ENCODE data around the gene ERF.

ERF gene

DNA sequence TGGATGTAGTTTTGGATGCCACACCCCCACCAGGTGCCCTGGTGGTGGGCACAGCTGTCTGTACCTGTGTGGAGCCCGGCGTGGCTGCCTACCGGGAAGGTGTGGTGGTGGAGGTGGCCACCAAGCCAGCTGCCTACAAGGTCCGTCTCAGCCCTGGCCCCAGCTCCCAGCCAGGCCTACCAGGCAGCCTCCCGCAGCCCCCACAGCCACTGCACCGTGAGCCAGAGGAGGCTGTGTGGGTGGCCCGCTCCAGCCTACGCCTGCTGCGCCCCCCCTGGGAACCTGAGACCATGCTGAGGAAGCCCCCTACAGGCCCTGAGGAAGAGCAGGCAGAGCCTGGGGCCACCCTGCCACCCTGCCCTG, 17.6 kb upstream of the ERF start:
- no peak for TF ChIP-seq POLR2A (IDR thresholded peaks at IDR 0.05; ENCODE audit: extremely low read depth, insufficient read length)
- TF ChIP-seq MYC (IDR thresholded peaks at IDR 0.05; ENCODE audit: low read depth, low read length), result no peak
- TF ChIP-seq MAX (IDR thresholded peaks at IDR 0.05; ENCODE audit: low read depth, low read length), result no peak
- TF ChIP-seq CTCF (IDR thresholded peaks at IDR 0.05; ENCODE audit: low read depth, low read length), result no peak
- DNase-seq (ENCODE audit: low read depth), result no peak
- H3K4me3 ChIP-seq (ENCODE audit: low read depth, low read length), result no peak overlapping the region

DNA sequence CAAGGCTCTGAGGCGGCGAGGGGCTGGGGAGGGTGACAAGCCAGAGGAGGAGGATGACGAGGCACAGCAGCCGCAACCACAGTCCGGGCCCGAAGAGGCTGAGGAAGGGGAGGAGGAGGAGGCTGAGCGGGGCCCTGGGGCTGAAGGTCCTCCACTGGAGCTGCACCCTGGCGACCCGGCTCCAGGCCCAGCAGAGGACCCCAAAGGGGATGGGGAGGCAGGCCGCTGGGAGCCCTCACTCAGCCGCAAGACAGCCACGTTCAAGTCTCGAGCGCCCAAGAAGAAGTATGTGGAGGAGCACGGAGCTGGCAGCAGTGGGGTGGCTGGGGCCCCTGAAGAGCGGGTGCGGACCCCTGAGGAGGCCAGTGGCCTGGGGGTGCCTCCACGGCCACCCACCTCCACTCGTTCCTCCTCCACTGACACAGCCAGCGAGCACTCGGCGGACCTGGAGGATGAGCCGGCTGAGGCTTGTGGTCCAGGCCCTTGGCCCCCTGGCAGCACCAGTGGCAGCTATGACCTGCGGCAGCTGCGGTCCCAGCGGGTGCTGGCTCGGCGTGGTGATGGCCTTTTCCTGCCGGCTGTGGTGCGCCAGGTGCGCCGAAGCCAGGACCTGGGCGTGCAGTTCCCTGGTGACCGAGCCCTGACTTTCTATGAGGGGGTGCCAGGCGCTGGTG, 17.1 kb upstream of the ERF start:
- DNase-seq (ENCODE audit: low read depth), result no peak
- TF ChIP-seq MAX (IDR thresholded peaks at IDR 0.05; ENCODE audit: low read depth, low read length) (no peak), POLR2A (IDR thresholded peaks at IDR 0.05; ENCODE audit: extremely low read depth, insufficient read length) (no peak), CTCF (IDR thresholded peaks at IDR 0.05; ENCODE audit: low read depth, low read length) (no peak), MYC (IDR thresholded peaks at IDR 0.05; ENCODE audit: low read depth, low read length) (no peak)

DNA sequence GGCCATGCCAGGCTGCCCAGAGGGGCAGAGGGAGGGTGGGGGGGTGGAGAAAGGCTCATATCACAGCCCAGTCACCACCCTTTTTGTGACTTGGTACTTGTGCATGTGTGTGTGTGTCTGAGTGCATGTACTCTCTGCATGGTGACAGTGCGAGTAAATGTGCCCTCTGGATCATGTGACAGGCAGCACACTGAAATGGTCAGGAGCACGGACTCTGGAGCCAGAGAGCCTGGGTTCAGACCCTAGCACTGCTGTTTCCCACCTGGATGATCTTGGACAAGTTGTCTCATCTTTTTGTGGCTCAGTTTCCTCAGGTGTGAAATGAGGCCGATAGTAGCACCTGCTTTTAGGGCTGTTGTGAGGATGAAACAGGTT, 16.1 kb upstream of the ERF start:
- no peak overlapping the region for H3K4me3 ChIP-seq (ENCODE audit: low read depth, low read length)
- TF ChIP-seq MYC (IDR thresholded peaks at IDR 0.05; ENCODE audit: low read depth, low read length), result no peak
- no peak for TF ChIP-seq POLR2A (IDR thresholded peaks at IDR 0.05; ENCODE audit: extremely low read depth, insufficient read length)
- no peak for TF ChIP-seq MAX (IDR thresholded peaks at IDR 0.05; ENCODE audit: low read depth, low read length)
- TF ChIP-seq CTCF (IDR thresholded peaks at IDR 0.05; ENCODE audit: low read depth, low read length), result no peak
- DNase-seq (ENCODE audit: low read depth), result no peak

More for the DNA sequence above, 17.1 kb upstream of the ERF start:
- no peak overlapping the region for H3K4me3 ChIP-seq (ENCODE audit: low read depth, low read length)

GRCh38 chr19:42270346-42271044, 15.6 kb upstream of the ERF start:
- TF ChIP-seq MYC (IDR thresholded peaks at IDR 0.05; ENCODE audit: low read depth, low read length), result 0 out of 2 replicates have a peak, but pooled peaks have one; percentile 7
- TF ChIP-seq CTCF (IDR thresholded peaks at IDR 0.05; ENCODE audit: low read depth, low read length), result no peak
- DNase-seq (ENCODE audit: low read depth), result peak; percentile 60
- H3K4me3 ChIP-seq (ENCODE audit: low read depth, low read length), result peak overlapping the region; percentile 66

DNA sequence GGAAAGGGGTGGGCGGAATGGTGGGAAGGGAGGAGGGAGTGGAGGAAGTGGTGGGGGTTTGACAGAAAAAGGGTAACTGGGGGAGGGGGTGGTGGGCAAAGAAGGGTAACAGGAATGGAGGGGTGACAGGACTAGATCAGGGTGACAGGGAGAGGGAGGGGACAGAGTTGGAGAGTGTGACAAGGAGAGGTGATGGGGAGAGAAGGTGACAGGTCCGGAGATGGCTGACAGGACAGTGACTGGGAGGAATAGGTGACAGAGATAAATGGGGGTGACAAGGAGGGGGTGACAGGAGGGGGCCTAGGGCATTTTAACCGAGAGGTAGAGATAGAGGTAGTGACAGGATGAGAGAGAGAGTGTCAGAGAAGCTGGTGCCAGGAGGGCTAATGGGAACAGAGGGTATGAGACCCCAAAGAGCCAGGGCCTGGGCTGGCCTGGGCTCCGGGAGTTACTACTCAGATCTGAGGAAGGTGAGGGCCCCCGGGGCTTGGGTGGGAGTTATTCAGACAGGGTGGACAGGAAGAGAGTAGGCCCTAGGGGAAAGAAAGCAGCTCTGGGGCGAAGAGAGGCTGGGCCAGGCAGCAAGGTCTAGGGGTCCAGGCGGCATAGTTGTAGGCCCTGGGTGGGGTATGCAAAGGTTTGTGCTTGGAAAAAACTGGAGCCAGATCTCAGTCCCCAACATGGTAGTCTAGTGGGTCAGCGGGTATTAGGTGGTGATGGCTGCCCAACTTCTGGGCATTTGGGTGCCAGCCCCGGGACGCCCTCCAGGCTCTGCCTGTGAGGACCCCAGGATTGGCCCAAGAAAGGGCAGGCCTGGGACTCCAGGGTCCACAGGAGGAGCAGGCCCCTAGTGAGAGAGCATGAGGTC, 14.8 kb upstream of the ERF start:
- H3K4me3 ChIP-seq (ENCODE audit: low read depth, low read length), result peak overlapping the region; percentile 66
- TF ChIP-seq POLR2A (IDR thresholded peaks at IDR 0.05; ENCODE audit: extremely low read depth, insufficient read length) (no peak), CTCF (IDR thresholded peaks at IDR 0.05; ENCODE audit: low read depth, low read length) (no peak), MAX (IDR thresholded peaks at IDR 0.05; ENCODE audit: low read depth, low read length) (no peak), MYC (IDR thresholded peaks at IDR 0.05; ENCODE audit: low read depth, low read length) (no peak)
- no peak for DNase-seq (ENCODE audit: low read depth)
